ENCODE data around the gene TTC28. TPM values are rescaled to one million over a fixed set of nuclear protein-coding genes. Genes with fewer than 3 reads are reported as not detected.

The TTC28 gene
- total RNA-seq, 1 donor from 2014 or later = 70.8 TPM

DNA sequence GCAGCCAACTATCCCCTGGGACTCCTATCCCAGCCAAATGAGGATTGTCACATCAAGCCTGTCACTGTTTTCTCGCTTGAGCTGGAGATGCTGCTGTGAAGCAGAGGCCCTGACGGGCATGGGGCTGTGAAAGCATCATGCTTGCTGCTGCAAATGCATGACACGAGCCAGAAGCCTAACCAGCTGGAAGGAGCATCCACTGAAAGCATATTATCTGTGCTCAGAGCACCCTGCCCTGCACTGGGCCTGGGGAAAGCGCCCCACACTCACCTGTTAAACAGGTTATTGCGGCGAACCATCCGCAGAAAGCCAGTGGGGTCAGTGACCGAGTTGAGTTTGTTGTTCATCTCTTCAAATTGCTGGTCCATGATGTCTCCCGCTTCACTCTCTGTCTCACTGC is 649.7 kb downstream of the TTC28 start:
- Mint-ChIP-seq H3K27ac (ENCODE audit: unreplicated experiment) (peak overlapping the region; percentile 92), H3K9me3 (ENCODE audit: unreplicated experiment) (no peaks in the 10 kb centered on the region), H3K4me3 (ENCODE audit: unreplicated experiment) (no peak overlapping the region), H3K27me3 (ENCODE audit: unreplicated experiment) (peaks cover 7% of the 10 kb centered on the region), H3K36me3 (ENCODE audit: low read depth, unreplicated experiment) (peaks cover 22% of the 10 kb centered on the region), H3K4me1 (ENCODE audit: unreplicated experiment) (peaks cover 52% of the 10 kb centered on the region)
- DNase-seq (ENCODE audit: low spot score) = no peak
- TF ChIP-seq, protein P1, sequence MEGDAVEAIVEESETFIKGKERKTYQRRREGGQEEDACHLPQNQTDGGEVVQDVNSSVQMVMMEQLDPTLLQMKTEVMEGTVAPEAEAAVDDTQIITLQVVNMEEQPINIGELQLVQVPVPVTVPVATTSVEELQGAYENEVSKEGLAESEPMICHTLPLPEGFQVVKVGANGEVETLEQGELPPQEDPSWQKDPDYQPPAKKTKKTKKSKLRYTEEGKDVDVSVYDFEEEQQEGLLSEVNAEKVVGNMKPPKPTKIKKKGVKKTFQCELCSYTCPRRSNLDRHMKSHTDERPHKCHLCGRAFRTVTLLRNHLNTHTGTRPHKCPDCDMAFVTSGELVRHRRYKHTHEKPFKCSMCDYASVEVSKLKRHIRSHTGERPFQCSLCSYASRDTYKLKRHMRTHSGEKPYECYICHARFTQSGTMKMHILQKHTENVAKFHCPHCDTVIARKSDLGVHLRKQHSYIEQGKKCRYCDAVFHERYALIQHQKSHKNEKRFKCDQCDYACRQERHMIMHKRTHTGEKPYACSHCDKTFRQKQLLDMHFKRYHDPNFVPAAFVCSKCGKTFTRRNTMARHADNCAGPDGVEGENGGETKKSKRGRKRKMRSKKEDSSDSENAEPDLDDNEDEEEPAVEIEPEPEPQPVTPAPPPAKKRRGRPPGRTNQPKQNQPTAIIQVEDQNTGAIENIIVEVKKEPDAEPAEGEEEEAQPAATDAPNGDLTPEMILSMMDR (IDR thresholded peaks at IDR 0.05; ENCODE audit: unreplicated experiment) = no peak

DNA sequence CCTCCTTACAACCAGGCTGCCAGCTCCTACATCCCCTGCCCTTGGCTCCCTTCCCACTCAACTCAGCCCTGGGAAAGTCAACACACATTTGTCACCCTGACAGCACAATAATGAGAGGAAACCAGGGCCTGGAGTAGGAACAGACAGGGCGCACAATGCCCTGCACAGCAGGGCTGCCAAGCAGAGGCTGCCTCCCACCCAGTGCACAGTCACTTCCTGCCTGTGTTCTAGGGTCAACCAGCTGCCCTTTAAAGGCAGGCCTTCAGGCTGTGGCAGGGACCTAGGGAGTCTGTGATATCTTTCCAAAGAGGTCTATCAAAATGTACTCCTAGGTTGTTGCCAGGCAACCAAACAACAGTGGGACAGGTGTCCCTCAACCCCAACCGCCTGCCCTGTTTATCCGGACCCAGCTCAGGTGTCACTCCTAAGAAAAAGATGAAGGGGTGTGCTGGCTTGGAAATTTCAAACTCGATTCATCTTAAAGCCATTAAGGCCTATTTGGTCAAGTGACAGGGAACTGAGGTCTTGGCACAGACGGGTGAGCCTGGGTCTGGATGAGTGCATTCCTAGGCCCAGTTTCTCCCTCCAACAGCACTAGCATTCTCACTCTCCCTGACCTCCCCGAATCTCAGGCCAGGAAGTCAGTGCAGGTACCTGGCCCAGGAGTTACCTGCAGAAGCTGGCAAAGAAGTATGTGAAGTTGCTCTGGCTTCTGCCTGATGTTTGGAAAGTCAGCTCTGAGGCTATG is 650.3 kb downstream of the TTC28 start:
- Mint-ChIP-seq H3K27ac (ENCODE audit: unreplicated experiment) (peak overlapping the region; percentile 92), H3K27me3 (ENCODE audit: unreplicated experiment) (peaks cover 6% of the 10 kb centered on the region), H3K4me3 (ENCODE audit: unreplicated experiment) (no peak overlapping the region), H3K36me3 (ENCODE audit: low read depth, unreplicated experiment) (peaks cover 24% of the 10 kb centered on the region), H3K4me1 (ENCODE audit: unreplicated experiment) (peaks cover 48% of the 10 kb centered on the region), H3K9me3 (ENCODE audit: unreplicated experiment) (no peaks in the 10 kb centered on the region)
- TF ChIP-seq, protein P1 (IDR thresholded peaks at IDR 0.05; ENCODE audit: unreplicated experiment) = no peak
- DNase-seq (ENCODE audit: low spot score) = peak; percentile 44

DNA sequence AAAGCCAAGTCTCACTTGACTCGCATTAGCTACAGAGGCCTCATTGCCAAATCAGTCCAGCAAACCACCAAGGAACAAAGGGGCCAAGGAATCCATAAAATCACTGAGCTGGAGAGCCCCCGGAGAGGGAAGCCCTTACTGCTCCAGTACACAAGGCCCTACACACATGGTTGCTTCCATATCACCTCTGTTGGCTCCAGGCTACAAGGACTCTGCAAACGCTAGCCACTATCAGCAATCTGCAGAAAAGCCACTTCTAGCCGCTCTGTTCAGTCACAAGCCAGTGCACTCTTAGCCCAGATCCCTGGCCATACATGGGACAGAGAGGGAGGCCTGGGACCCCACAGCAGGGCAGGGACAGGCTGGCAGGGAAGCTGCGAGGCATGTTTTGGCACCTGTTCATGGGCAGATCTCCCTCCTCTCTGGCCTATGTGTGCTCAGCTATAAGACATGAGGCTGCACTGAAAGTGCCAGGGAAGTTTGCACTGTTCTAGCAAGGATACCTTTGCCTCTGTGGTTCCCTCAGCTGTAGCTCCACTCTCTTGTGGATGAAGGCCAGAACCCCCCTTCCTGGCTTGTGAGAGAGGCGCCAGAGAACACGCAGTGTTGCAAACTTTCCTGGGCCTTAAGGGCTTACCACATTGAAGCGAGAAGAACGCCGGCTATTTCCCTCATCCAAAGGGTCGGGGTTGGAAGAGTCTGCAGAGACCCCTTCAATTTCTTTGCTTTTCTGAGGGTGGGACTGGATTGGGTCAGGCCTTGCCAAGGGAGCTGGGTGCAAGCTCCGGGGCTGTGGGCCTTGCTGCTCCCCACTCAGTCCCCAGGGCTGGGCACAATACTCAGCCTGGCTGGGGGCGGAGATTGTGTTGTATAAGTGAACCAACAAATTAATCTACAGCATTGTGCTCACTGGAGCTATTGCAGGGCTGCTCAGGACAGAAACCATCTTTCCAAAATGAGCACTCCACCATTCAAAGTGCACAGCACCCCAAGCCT is 651.9 kb downstream of the TTC28 start:
- no peak overlapping the region for H3K4me3 Mint-ChIP-seq (ENCODE audit: unreplicated experiment)
- H3K36me3 Mint-ChIP-seq (ENCODE audit: low read depth, unreplicated experiment) = peaks cover 29% of the 10 kb centered on the region
- H3K27me3 Mint-ChIP-seq (ENCODE audit: unreplicated experiment) = peaks cover 8% of the 10 kb centered on the region
- TF ChIP-seq, protein P1 (IDR thresholded peaks at IDR 0.05; ENCODE audit: unreplicated experiment) = no peak
- H3K27ac Mint-ChIP-seq (ENCODE audit: unreplicated experiment) = peak overlapping the region; percentile 24
- no peak for DNase-seq (ENCODE audit: low spot score)
- no peaks in the 10 kb centered on the region for H3K9me3 Mint-ChIP-seq (ENCODE audit: unreplicated experiment)
- peaks cover 34% of the 10 kb centered on the region for H3K4me1 Mint-ChIP-seq (ENCODE audit: unreplicated experiment)

DNA sequence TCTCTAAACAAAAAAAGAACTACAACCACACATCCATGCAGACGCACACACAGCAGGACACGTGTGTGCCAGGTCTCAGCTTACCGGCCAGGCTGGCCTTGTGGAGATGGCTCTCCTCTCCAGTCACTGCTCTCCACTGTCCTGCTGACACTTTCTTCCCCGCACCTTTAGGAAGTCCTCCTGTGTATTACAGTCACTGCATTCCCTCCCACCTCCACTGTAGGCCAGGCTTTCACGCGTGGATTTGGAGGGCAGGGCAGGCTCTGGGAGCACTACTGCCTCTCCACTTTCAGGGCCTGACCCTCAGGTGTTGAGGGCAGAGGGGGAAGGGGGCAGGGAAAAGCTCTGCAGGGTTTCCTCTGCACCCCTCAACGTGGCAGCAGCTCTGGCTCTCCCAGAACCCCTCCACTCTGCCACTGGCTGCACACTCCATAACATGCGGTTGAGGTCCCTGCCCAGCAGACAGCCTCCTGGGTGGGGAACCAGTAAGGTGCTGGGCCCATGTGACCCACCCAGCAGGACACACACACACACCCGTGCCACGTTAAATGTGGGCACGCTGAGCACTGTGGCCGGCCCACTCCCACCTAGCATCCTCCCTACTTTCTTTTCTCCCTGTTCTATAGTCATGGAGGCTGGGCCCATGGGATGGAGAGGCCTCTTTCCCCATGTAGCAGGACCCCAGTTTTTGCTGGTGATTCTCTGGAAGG is 653.6 kb downstream of the TTC28 start:
- H3K4me3 Mint-ChIP-seq (ENCODE audit: unreplicated experiment) = no peak overlapping the region
- H3K36me3 Mint-ChIP-seq (ENCODE audit: low read depth, unreplicated experiment) = peaks cover 29% of the 10 kb centered on the region
- H3K4me1 Mint-ChIP-seq (ENCODE audit: unreplicated experiment) = peaks cover 32% of the 10 kb centered on the region
- H3K9me3 Mint-ChIP-seq (ENCODE audit: unreplicated experiment) = no peaks in the 10 kb centered on the region
- H3K27me3 Mint-ChIP-seq (ENCODE audit: unreplicated experiment) = peaks cover 14% of the 10 kb centered on the region
- no peak overlapping the region for H3K27ac Mint-ChIP-seq (ENCODE audit: unreplicated experiment)
- TF ChIP-seq, protein P1 (IDR thresholded peaks at IDR 0.05; ENCODE audit: unreplicated experiment) = no peak
- DNase-seq (ENCODE audit: low spot score) = no peak

Measured in endothelial cell (in vitro differentiated cells).